HG03571 (cell line): ENCODE data around the gene KRTAP5-7.
"Not testable (repeated sequence)": the region's sequence is repeated elsewhere in the genome, so short reads cannot be mapped to it uniquely, and the experiment has no call there.

Experiments used
- ATAC-seq: cut with Tn5 transposase; IDR thresholded peaks from one replicate; pipeline ENCODE4 v1.9.1; 2021; ENCODE audit not compliant: unreplicated experiment

KRTAP5-7 gene

DNA sequence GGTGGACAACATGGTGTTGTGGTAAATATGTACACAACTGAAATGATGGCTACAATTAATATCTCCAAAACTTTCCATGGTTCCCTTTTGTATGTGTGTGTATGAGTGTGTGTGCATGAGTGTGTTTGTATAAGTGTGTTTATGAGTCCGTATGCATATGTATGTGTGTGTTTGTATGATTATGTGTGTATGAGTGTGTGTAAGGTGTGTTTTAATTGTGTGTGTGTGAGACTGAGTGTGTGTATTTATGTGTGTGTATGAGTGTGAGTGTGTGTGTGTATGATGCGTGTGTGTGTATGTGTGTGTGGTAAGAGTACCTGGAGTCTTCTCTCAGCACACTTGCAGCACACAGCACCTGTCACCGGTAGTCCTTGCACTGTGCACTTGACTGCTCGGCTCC is 29.0 kb downstream of the KRTAP5-7 start:
- no peak for ATAC-seq

DNA sequence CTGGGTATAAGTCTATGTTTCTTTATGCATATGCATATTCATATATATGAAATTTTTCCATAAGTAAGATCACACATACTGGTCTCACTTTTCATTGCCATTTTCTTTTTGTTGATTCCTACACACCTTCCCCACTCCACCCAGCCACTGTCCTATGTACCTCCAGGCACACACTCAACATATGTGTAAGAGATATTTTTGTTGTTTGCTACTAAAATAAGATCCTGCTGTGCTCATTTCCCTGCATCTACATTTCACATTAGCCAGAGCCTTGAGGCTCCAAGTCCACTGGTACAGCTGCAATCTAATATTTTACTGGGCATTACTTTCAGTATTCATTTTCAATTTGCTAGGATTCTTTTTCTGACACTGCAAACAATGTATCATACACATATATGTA is 30.2 kb downstream of the KRTAP5-7 start:
- ATAC-seq: no peak

- no peak for ATAC-seq
Observed at GRCh38 chr11:71558996-71559395, 31.9 kb downstream of the KRTAP5-7 start.

- ATAC-seq: no peak
Observed at GRCh38 chr11:71562120-71562519, 35.1 kb downstream of the KRTAP5-7 start.

DNA sequence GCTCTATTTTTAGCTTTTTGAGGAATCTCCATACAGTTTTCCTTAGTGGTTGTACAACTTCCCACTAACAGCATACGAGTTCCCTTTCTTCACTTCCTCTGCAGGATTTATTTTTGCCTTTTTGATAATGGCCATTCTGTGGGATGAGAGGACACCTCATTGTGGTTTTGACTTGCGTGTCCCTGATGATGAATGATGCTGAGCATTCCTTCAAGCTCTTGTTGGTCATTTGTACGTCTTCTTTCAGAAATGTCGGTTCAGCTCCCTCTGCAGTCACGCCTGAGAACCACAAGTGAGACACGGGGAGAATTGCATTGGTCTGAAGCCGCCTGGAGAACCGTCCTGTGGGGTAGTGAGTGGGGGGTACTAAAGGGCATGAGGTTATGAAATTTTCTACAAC is 36.3 kb downstream of the KRTAP5-7 start:
- no peak for ATAC-seq

DNA sequence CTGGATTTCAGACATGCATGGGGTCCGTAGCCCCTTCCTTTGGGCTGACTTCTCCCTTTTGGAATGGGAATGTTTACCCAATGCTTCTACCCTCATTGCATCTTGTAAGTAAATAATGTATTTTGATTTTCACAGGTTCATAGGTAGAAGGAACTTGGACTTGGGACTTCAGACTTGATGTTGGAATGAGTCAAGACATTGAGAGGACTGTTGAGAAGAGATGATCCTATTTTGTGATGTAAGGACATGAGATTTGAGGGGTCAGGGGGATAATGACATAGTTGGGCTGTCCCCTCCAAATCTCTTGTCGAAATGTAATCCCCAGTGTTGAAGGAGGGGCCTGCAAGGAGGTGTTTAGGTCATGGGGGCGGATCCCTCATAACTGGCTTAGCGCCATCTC is 37.4 kb downstream of the KRTAP5-7 start:
- ATAC-seq: no peak

DNA sequence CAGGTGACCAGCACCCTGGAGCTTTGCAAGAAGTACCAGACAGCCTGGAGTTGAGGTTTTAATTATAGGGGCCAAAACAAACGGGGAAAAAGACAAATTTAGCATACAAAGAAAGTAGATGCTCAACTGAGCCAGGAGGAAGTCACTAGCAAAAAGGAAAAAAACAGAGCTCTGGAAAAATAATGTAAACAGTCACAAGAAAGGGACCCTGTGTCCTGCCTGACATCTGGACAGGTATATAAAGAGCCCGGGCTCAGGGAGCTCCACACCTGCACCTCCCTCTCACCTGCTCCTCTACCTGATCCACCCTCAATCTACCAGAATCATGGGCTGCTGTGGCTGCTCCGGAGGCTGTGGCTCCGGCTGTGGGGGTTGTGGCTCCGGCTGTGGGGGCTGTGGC is 38.2 kb downstream of the KRTAP5-7 start, which contains the start of gene KRTAP5-10:
Gene KRTAP5-10 (plus strand): TSS at position 301 of the 400 bp plus-strand sequence. CDS start 25 bp downstream, at position 326.
- ATAC-seq: no peak

DNA sequence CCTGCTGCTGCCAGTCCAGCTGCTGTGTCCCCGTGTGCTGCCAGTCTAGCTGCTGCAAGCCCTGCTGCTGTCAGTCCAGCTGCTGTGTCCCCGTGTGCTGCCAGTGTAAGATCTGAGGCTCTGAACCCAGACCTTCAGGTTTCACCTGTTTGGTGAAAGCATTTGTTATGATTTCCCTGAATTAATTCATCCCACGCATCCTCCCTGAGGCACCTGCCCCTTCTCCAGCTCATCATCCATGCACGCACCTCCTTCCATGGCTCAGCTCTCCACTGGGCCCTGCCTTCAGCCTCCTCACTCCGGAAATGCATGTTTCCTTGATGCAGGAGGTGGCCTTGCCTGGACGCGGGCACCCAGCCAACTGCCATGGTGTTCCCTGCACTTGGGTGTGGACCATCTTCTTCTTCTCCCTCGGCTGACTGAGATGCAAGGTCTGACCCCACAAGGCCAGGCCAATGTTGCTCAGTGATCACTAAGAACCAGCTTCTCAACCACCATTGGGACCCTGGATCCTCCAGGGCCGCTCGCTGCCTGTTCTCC is 39.1 kb downstream of the KRTAP5-7 start:
- no peak for ATAC-seq

DNA sequence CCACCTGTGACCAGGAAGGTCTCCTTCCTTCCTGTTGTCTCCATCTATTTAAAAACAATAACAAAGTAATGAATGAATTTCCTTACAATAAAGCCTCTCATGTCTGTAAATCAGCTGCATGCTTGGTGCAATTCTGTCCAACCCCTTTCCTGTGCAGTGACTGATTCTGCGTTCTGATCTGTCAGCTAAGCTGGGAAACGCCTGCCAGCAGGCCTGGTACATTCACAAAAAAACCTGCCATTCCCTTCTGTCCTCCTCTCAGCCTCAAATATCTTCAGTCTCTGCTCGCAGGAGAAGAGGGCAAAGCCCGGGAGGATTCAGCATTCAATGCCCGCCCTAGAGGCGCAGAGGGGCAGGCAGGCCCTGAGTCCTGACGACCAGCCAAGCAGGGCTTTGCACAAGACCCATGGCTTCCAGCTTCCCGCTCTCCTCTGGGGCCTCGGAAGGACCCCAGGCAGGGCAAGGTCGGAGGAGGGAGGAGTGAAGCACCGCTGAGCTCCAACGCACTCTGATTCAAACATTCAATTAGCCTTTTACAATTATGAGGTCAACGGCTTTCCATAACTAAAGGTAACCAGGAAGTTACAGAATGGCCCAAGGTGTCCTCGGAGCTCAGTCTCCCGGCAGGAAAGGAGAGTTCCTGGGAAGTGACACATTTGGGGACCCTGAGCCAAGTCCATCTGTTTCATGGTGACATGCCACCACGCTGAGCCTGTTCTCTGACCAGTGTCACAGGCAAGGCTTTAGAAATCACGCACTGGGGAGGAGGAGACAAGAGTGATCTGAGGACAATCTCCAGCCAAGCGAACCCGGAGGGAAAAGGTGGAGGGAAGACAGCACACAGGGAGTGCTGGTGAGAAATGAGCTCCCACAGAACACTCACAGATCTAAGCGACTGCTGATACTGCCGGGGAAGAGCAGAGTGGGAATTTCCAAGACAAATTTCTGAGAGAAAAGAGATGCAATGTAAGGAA is 39.8 kb downstream of the KRTAP5-7 start:
- ATAC-seq: not testable (repeated sequence)

- not testable (repeated sequence) for ATAC-seq
Observed at GRCh38 chr11:71567633-71568032, 40.6 kb downstream of the KRTAP5-7 start.

GRCh38 chr11:71568704-71569349 is 41.8 kb downstream of the KRTAP5-7 start:
- ATAC-seq: no peak

DNA sequence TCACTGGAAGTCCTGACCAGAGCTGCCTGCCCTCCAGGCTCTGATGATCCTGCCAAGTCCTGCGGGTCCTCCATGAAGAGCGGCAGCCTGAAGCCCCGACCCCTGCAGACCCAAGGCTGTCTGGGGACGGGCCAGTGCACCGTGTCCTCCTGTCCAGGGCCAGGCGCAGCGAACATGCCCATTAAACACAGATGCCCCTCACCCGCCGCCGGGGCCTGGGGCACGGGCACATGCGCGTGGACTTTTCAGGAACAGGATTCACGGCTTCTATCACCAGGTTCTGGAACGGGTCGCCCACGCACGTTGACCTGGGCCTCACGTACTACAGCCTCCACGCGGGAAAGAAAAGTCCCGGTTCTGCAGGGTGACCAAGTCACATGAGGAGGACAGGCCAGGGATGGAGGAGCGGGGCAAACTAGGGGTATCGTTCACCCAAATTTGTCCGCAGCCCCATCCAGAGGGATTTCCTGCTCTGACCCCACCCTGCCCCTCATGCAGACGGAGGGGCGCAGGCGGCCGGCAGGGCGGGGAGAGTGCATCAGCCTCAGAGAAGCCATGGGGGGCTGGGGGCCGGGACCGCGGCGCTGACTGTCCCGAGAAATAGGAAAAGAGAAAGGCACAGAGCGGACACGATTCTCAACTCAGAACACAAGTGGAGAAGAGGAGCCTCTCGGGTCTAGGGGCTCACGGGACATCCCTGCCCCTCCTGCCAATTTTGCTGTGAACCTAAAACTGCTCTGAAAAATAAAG is 44.2 kb downstream of the KRTAP5-7 start:
- ATAC-seq: not testable (repeated sequence)

DNA sequence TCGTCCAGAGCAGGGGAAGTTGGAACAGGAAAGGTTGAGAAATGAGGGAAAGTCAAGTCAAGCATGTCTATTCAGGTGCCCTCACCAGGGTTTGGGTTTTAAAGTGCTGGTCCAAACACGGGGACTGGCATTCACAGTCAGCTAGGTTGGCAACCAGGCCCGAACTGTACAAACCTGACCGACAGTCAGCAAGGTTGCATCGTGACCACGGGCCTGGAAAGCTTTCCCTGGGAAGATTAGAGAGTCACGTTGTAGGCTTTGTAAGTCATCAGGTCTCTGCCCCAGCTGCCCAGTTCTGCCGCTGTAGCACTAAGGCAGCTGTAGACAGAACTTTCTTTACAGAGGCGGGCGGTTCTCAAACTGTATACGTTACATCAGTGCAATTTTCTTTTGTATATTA is 45.7 kb downstream of the KRTAP5-7 start:
- no peak for ATAC-seq

DNA sequence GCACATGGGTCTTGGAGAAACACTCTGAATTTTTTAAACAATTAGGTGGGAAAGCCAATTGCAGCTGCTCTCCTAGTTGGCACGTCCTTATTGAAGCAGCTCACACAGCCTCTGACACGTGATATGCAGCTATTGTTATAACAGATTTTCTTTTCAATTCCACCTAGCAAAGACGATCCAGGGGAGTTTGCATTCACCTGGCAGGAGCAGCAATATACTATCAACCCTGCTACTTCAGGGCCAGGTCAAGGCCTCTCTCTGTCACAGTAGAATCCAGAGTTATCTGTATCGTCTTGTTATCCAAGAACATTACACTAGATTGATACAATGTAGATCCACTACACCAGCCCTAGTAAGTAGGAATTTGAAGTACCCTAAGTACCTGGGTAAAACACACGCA is 47.4 kb downstream of the KRTAP5-7 start:
- no peak for ATAC-seq

DNA sequence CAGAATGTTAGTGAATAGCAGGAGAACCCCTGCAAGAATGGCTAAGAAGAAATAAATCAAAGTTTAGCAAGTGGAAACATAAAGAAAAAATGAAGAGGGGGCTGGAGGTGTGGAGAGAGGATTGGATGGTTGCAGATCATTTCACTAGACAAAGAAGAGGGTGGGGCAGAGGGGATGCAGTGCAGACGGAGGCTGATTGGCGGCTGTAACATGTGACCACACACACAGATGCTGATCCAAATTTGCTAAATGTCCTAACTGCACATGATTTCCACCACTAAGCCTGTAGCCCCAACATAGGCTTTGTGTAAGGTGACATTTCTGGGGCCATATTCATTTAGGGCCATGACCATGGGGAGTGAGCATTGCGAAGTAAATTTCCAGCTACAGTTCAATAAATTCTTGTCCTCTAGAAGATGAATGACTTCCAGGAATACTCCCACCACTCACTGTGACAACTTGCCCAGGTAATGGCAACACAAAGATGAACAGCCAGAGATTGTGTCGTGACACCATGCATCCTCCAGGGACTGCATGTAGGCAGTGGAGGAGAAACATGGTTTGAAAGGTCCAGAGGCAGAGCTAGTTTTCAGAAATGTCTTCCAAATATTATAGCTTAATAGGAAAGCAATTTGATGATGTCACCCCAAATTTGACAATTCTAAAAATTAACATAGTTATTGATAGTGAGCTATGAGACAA is 48.8 kb downstream of the KRTAP5-7 start:
- no peak for ATAC-seq

DNA sequence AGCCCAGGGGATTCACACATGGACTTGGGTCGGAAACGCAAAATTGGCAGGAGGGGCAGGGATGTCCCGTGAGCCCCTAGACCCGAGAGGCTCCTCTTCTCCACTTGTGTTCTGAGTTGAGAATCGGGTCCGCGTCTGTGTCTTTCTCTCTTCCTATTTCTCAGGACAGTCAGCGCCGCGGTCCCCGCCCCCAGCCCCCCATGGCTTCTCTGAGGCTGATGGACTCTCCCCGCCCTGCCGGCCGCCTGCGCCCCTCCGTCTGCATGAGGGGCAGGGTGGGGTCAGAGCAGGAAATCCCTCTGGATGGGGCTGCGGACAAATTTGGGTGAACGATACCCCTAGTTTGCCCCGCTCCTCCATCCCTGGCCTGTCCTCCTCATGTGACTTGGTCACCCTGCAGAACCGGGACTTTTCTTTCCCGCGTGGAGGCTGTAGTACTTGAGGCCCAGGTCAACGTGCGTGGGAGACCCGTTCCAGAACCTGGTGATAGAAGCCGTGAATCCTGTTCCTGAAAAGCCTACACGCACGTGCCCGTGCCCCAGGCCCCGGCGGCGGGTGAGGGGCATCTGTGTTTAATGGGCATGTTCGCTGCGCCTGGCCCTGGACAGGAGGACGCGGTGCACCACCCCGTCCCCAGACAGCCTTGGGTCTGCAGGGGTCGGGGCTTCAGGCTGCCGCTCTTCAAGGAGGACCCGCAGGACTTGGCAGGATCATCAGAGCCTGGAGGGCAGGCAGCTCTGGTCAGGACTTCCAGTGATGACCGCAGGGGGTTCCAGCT is 49.8 kb downstream of the KRTAP5-7 start:
- not testable (repeated sequence) for ATAC-seq

DNA sequence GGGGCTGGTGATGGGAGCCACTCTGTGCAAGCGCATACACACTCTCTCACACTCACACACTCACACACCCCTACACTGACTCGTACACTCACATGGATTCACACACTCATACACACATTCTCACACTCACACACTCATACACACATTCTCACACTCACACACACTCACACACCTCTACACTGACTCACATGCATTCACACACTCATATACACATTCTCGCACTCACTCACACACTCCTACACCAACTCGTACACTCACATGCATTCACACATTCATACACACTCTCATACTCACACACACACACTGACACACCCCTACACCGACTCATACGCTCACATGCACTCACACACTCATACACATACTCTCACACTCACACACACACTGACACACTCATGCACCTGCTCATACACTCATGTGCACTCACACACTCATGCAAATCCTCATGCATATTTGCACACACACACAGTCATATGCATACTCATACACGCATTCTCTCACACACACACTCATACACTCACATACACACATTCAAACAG is 50.5 kb downstream of the KRTAP5-7 start:
- no peak for ATAC-seq
